ENCODE measurements around the gene TEC.
A peak's percentile ranks its signal among the peaks of the same experiment; 100 is the strongest.

The TEC gene

GRCh38 chr4:48269861-48270522, 354 bp upstream of the TEC start:
- peak; percentile 72 for DNase-seq

GRCh38 chr4:48267574-48267973, 2.1 kb downstream of the TEC start:
- no peak for DNase-seq

- no peak for DNase-seq
These were observed 2.9 kb downstream of the TEC start for GRCh38 chr4:48266781-48267180.

- no peak for DNase-seq
These were observed 6.7 kb downstream of the TEC start for GRCh38 chr4:48262926-48263325.

GRCh38 chr4:48262484-48262883, 7.2 kb downstream of the TEC start:
- DNase-seq: no peak

GRCh38 chr4:48261281-48261680, 8.4 kb downstream of the TEC start:
- no peak for DNase-seq

GRCh38 chr4:48259748-48260147, 9.9 kb downstream of the TEC start:
- no peak for DNase-seq

GRCh38 chr4:48258845-48259397, 10.7 kb downstream of the TEC start:
- no peak for DNase-seq

GRCh38 chr4:48255959-48256342, 13.7 kb downstream of the TEC start:
- no peak for DNase-seq

- no peak for DNase-seq
These were observed 14.3 kb downstream of the TEC start for GRCh38 chr4:48255072-48255958.

- no peak for DNase-seq
These were observed 15.1 kb downstream of the TEC start for GRCh38 chr4:48254381-48255071.

- no peak for DNase-seq
These were observed 17.3 kb downstream of the TEC start for GRCh38 chr4:48252313-48252712.

- DNase-seq: no peak
These were observed 18.7 kb downstream of the TEC start for GRCh38 chr4:48250980-48251379.

GRCh38 chr4:48250343-48250742, 19.3 kb downstream of the TEC start:
- DNase-seq: no peak

GRCh38 chr4:48249378-48249777, 20.3 kb downstream of the TEC start:
- DNase-seq: no peak

GRCh38 chr4:48248559-48248953, 21.1 kb downstream of the TEC start:
- no peak for DNase-seq

GRCh38 chr4:48247878-48248558, 21.6 kb downstream of the TEC start:
- no peak for DNase-seq

GRCh38 chr4:48247142-48247877, 22.3 kb downstream of the TEC start:
- no peak for DNase-seq

GRCh38 chr4:48244665-48245064, 25.0 kb downstream of the TEC start:
- DNase-seq: no peak

- DNase-seq: no peak
These were observed 25.8 kb downstream of the TEC start for GRCh38 chr4:48243887-48244286.

GRCh38 chr4:48243429-48243828, 26.2 kb downstream of the TEC start:
- no peak for DNase-seq
